ENCODE measurements around the gene AFG1L.
"Not testable (repeated sequence)": the region's sequence is repeated elsewhere in the genome, so short reads cannot be mapped to it uniquely, and the experiment has no call there.

AFG1L gene

DNA sequence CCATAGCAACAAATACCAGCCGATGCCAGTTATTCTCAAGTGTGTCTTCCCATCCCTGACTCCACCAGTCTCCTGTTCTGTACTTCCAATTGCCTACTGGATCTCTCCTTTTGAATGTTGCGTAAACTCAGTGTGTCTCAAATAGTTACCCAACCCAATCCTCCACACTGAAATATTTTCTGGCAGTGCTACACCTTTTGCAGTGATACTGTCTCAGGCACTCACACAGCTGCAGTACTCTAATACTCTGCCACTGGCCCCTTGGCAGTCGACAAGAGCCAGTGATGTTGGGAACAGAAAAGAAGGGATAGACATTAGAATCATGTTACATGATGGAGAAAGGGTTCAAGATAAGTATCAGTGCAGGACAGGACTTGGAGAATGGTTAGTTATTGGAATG lies 234.0 kb downstream of the AFG1L start:
- no peak for DNase-seq

DNA sequence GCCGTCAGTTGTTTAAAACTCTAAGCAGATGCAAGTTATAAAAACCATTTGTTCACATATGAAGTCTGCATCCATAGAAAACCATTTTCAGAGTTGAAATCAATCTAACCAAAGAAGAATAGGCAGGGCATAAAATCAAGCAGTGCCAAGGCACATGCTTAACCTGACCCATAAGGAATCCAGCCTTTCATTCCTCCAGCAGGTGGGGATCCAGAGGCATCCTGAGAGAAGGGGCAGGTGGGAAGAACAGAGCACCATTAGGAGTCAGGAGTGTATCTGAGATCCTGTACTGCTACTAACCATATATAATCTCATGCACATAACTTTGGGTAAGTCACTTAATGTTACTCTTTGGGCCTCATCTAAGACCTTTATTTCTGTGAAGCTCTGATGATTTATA lies 236.5 kb downstream of the AFG1L start:
- DNase-seq: no peak

DNA sequence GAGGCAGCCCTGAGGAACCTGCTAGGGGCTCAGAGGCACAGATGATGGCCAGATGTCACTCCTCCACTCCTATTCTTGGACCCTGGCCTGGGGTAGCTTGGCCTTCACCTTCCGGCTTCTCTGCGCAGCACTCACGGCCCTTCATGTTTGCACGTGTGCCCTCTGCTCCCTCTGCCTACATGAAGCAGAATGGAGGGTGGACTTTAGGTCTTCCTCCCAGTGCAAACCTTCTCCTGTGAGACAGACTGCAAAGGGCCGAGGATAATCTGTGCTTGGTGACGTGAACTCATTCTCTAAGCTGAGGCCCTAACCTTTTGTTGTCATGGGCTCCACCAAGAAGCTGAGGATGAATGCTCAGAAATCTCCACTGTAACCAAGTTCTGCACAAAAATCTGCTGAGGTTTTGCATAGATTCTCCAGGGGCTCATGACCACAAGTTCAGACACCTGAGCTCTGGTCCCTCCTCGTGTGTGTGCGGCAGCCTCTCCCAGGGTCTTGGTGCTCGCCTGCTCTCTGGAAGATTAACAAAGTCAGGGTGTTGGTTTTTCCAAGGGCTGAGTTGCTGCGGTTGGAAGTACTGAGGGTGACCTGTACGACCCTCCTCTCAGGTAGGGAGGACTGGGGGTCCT lies 240.4 kb downstream of the AFG1L start:
- DNase-seq: no peak

DNA sequence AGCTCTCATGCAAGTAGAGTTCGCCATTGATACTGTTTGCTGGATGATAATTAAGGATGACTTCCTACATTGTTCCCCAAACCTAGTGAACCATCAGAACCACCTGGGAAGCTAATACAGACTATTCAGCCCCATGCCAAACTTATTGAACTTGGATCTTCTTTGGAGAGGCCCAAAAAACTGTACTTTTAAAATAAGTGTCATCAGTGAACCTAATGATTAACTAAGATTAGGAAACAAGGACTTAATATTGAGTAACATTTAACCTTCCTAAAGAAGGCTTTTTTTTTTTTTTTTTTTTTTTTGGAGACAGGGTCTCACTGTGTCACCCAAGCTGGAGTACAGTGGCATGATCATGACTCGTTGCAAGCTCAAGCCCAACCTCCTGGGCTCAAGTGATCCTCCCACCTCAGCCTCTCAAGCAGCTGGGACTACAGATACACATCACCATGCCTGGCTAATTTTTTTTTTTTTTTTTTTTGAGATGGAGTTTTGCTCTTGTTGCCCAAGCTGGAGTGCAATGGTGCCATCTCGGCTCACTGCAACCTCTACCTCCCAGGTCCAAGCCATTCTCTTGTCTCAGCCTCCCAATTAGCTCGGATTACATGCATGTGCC lies 241.2 kb downstream of the AFG1L start:
- DNase-seq: not testable (repeated sequence)

DNA sequence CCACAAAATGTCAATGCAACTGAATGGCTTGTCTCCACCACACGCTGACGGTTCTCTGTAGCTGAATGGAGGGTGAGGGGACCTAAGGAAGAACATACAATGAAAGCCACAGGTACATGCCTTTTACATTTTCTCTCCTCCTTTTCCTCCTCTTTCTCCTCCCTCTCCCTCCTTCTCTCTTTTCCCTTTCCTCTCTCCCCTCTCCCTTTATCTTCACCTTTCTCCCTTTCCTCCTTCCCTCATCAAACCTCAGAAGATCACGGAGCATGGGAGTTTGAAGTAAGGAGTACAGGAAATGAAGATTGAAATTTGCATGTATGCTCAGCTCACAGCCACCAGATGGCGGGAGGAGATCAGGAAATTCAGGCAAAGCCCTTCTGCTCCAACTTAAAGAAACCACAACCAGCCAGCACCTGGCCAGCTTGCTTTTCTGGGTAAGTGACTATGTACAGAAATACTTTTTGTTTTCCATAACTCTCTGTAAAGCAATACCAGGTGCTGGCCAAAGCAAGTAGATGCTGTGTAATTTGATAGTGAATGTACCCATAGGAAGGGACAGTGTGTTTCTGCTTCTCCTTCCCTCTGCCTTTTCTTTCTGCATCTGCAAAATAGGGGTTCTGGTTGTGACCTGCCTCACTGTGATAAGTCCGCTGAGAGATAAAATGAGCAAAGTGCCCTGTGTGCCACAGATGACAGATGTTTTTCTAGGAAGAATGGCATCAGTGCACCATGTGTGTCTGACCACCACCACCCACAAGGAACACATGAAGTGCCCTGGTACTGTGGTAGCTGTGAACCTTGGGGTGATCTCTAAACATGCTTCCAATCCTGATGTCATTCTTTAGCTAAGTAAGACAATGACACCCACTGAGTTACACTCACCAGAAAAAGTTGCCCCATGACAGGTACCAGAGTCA lies 247.2 kb downstream of the AFG1L start:
- DNase-seq: peak; percentile 67

DNA sequence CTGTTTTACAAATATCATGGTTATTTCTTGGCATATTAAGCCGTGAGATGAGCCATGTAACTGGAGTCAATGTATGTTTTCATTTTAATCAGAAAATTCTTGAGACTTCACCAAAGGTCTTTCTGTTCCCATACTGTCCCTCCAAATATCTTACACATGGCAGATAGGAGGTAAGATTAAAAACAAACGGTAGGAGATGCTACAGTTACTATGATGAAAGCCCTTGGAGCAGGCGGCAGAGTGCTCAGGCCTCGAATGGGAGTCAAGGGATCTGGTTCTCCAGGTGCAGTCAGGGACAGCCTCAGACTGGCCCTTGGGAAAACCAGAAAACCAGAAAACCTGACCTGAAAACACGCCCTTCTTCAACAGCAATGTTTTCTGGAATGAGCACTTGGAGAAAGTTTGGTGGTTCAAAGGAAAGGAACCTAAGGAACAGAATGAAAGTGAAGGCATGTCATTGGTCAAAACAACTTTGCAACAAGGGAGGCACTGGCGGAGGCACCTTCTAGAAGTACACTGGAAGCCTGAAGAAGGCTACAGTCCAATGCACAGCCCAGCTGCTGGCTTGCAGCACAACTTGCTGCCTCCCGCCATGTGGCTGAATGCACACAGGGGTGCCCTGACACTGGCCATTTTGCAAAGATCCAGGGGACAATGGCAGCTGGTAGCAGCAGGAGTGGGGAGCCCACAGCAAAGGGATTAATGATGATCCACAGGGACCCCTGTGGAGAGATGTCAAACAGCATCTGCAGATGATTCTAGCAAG lies 248.5 kb downstream of the AFG1L start:
- no peak for DNase-seq

DNA sequence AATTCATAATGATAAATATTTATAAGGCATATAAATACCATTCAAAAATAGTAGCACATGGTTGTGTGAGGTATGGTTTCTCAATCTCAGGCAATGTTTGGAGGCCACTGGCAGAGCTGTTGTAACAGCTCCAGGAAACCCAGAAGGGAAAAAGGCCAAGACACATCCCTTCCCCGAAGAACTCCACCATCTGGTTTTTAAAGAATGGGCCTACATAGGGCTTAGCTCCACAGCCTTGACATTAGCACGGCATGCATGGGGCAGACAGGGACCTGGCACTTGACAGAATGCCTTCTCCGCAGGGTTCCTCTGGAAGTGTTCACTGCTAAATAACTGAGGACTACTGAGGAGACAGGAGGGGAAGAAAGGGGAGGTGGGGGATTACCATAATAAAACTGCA lies 249.8 kb downstream of the AFG1L start:
- DNase-seq: no peak

DNA sequence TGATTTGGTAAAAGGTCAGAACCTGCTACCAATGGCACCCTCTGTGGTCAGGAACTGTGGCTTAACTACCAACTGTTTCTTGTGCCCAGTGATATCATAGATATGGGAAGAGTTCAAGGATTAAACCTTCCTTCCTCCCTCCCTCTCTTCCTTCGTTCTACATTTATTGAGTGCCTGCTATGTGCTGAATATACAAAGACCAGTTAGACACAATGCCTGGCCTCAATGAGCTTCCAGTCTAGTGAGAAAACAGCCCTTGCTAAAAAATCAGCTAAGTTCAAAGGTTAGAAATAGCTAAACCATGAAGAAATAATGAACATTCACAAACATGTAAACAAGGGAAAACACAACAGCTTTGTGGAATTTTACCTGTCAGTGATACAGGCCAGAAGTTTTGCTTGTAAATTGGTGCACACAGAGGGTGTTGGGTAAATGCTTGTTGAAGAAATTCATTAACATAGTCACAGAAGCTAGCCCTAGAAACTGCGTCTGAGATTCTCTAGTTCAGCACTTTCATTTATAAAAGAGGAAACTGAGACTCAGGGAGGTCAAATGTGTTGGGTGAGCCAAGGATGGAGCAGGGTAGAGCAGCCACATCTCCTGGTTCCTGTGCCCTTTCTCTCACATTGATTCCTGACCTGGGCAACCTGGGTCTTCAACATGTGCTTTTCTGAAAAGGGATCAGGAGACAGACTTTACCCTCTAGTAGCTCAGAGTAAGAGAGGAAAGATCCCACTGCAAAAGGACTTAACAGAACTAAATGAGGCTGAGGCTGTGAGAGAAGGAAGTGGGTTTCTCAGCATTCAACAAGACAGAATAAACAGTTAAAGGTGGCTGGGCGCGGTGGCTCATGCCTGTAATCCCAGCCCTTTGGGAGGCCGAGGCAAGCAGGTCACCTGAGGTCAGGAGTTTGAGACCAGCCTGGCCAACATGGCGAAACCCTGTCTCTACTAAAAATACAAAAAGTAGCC lies 251.5 kb downstream of the AFG1L start:
- no peak for DNase-seq

DNA sequence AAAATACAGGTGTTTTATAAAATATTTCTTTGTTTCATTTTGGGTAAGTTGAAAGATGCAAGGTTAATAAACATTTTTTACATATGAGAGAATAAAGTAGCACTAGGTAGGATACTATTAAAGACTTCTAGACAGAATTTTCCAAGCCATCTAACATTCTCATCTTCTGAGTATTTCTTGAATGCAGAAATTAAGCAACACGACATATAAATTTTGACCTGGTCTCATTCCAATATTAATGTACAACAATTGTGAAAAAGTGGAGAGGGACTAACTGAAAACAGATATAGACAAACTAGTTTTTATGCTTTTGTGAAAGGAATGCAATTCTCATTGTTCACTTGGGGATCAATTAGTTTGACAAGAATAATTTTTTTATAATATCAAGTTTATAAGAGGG lies 254.4 kb downstream of the AFG1L start:
- DNase-seq: no peak

DNA sequence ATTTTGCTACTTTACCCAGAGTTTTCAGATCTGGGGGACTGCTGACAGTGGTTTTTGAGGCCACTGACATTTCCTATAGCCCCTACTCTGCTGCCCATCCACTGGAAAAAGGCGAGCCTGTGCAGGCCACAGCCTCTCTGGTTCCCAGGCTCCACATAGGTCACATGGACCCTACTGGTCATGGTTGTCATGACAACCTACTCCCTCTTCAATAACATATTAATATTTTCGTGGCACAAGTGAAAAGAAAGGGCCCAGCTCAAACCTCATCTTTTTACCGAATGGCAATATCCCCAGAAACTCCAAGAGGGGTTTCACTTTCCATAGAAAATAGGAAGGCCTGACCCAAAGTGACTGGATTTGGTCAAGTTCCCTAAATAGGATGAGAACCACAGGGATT lies 254.9 kb downstream of the AFG1L start:
- DNase-seq: no peak

DNA sequence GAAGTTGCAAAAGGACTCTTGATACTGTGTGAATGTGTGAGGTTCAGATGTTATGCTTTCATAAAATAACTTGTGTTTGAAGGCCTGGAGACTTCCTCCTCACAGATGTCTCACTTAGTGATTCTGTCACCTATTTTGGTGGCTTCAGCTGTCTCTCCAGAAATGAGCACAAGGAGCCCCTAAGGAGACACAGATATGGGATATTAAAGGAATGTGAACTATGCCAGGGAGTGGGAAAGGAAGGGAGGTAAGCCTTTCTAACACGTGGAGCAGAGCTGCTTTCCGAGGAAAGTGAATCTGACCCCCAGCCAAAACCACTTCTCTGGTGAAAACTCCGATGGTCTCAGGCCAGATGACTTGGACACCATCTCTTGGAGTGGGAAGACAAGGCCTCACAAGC lies 255.4 kb downstream of the AFG1L start:
- no peak for DNase-seq

DNA sequence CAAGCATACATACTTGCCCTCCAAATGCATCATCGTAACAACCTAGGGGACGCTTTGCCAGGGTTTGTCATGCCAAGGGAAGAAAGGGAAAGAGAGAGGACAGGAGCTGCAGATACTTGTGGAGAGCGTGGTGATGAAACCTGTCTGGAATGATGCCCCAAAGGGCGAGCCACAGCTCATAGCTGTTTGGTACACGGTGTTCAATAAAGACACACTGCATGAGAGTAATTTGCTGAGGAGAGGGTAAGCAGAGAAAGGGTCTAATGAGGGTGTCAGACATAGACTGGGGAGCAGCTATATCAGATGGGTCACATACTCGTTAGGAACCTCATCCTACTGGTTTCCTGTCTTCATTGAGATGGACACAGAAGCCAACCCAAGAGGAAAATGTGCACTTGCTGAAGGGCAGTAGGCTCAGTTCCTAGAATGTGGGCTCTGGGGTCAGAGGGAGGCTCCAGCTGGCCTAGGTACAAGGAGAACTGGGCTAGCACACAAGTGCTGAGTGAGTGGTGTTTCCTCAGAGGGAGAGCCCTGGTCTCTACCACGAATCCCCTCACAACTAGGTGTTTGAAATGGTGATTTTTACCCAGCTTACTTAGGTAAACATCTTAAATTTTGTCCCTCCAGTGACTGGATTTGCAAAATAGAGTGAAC lies 260.7 kb downstream of the AFG1L start:
- no peak for DNase-seq

DNA sequence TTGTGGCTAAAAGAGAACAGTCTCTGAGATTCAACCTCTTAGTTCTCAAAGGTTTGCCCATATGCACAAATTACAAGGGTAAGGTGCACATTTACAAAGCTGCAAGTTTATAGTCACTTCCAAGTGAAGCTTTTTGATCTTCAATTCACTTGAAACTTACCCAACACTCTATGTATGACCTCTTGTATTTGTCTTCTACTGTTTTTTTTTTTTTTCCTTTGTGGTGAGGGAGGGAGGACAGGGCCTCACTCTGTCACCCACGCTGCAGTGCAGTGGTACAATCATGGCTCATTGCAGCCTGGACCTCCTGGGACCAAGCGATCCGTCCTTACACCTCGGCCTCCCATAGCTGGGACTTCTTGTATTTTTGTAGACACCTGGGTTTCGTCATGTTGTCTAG lies 261.4 kb downstream of the AFG1L start:
- no peak for DNase-seq

DNA sequence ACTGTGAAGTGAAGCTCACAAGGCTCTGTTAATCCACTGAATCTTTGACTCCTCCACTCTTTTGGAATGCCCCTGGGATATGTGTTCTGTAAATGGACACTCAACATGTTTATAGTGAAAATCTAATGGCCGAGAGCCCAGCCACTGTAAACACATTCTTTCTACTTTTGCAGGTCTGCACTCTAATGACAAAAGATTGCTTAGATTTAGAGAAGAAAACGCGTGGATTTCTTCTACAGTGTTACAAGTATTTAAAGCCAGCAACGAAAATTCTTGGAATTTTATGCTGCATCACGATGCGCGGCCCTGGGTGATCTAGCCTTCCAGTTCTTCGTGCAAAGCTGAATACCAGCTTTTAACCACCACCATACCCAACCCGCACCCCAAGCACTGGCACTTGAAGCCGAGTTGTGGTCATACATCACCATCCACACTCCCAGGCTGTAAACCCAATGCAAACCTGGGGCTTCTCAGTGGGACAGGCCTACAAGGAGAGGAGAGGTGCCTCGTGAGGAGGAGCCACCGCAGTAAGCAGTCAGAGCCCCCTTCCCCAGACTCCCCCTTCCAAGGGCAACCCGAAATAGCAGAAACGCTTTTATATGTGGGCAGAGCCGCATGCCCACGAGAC lies 262.1 kb downstream of the AFG1L start:
- DNase-seq: no peak

DNA sequence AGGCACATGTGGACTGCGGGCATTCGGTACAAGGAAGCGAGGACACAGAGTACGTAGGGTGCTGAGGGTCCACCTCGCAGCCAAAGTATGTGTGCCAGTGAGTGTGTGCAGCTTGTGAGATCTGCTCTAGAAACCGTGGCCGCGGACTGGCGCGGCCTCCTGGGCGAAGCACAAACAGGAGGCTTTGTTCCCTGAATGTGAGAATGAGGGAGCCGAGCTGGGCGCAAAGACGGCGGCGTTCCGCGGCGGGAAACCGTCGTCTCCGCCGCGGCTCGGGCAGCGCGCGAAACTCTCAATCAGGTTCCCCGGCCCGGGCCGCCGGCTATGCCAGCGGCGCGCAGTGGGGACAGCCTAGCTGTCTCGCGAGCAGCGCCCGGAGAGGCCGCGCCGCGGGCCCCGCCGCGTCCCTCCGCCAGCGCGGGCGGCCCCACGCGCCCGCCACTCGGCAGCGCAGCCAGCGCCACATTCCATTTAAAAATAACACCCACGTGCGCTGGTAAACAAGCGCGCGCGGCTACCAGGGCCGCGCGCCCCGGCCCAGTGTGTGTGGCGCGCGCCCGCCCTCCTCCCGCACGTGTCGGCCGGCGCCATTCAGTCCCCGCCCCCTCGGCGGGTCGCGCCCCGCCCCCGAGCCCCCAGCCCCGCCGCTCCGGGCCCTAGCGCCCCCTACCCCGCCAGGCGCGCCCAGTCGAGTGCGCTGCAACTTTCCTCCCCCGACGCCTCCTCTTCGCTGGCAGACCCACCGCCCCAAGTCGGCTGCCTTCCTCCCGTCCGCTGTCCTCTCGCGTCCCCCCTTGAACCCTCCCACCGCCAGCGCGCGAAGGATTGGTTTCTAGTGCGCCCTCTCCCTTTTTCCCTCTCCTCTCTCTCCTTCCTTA lies 262.9 kb downstream of the AFG1L start:
- DNase-seq: peak; percentile 82

DNA sequence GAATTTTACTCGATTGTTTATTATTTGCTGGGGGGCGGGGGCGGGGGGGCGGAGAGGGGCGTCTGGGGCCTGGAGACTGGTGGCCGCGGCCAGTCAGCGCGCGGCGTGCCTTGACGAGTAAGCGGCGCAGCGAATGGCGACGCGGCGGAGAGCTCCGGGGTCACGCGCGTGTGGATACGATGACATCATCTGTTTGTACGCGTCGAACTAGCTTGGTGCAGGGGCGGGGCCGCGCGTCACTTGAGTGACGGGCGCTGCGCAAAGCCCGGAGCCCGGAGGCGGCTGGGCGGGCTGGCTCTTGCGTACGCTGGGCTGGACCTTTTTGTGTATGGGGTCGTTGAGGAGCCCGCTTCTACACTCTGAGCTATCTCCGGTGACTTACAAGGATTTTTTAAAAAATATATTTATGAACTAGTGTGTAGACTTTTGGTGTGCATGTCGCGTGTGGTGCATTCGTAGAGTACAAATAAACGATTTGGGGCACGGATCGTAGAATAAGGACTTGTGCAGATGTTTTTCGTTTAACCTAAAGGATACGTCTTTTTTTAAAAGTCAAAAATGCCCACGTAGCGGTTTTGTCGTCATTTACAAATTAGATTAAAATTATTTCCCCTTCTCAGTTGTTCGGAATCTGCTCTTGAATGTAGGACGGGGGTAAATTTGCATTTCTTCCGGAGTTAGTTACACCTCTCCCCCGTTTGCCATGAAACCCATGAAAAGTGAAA lies 263.7 kb downstream of the AFG1L start:
- DNase-seq: peak; percentile 98

DNA sequence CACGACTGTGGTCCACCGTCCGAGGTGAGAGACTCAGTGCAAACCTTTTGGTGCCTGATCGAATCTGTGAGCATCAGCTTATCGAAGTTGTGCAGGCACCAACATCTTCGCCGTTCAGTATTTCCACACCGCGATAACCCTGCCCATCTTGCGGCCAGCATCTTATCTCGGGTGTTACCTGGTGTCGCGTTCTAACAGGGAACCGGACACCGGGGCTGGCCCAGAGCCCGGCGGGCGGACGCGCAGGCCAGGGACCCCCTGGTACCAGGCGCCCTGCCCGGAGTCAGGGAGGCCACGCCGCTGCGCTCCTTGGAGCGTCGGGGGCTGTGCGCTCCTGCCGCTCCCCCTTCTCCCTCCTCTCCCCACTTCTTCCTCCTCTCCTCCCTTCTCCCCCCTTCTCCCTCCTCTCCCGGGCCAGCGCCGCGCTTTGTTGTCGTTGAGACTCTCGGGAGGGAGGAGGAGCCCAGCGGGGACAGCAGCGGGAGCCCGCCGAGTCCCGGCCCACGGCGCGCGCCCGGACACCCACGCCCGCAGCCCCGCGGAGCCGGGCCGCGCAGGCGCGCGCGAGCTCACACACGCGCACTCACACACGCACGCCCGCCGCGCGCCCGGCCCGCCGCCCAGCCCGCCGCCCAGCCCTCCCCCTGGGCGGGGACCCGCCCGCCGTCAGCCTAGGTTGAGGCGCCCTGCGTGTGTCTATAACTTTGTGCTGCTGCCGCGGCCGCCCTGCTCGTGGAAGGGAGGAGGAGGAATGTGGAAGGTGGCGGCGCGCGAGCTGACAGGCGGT lies 264.4 kb downstream of the AFG1L start:
- DNase-seq: peak; percentile 91

DNA sequence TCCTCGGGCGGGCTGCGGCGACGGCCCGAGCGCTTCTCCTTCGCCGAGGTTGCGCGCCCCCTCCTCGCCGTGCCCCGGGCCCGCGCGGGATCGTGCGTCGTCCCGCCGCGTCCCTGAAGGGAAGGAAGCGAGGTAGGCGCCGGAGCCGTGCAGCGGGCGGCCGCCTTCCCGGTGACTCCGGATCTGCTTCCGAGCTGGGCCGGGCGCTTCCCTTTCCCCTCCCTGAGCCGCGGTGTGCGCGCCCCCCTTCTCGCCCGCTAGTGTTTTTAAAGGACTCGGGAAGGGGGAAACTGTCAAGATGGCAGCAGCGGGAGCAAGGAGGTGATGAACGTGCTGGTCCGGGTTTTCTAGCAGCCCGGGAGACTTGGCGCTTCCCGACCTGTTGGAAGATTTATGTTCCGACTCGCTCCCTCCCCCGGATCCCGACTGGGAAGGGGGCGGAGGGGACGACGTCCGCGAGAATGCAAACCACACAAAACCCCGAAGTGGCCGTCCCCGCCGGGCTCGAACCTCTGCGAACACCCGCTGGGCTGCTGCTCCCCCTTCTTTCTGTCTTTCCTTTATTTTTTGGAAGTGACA lies 265.1 kb downstream of the AFG1L start:
- peak; percentile 48 for DNase-seq

Data from central memory CD4-positive, alpha-beta T cell (primary cell).